ENCODE results near the gene TOX3. TPM values are rescaled to one million over a fixed set of nuclear protein-coding genes. Genes with fewer than 3 reads are reported as not detected.

The TOX3 gene
- total and polyA plus RNA-seq, 2 of the 8 experiments (the other 6 are each of a cell fraction or from before 2014, with no cell fraction given): 16.7 to 31.2 TPM

DNA sequence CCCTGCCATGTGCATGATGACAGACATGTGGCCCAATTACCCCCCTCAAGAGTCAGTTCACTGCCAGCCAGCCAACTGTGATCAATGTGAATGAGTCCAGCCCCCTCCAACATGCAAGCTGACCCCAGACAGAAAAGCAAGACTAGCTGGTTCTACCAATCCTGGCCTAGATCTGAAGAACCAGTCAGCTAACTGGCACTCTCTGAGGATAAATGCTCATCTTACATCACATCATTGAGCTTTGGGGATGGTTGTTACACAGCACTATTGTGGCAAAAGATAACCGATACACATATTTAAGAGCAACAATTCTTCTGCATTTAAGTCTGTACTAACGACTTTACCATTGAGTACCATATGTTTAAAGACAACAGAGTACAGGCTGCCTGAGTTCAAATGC, 106.7 kb downstream of the TOX3 start:
- peaks cover 10 to 73% (median 31%) of the 10 kb centered on the region in 4 experiments for H3K36me3 ChIP-seq (ENCODE audit: control insufficient read depth in 2 of 4, insufficient read depth in 4 of 4, low read length in 3 of 4)
- H3K4me3 ChIP-seq (ENCODE audit: extremely low read depth in 1 of 4, insufficient read depth in 2 of 4, low read depth in 3 of 4, low read length in 4 of 4): no peak overlapping the region
- H2BK15ac ChIP-seq (ENCODE audit: low read length): no peak overlapping the region
- H2BK12ac ChIP-seq (ENCODE audit: low read depth, low read length): no peak overlapping the region
- no peak overlapping the region for H3K23ac ChIP-seq (ENCODE audit: insufficient read length)
- H3K9ac ChIP-seq (replicated peaks in 1 of 4; ENCODE audit: extremely low read depth in 1 of 4, low read depth in 3 of 4, low read length in 3 of 4): no peak overlapping the region
- H2AK5ac ChIP-seq (ENCODE audit: low read depth, low read length): no peak overlapping the region
- H4K91ac ChIP-seq (replicated peaks; ENCODE audit: insufficient read length, low read length): no peak overlapping the region
- no peak overlapping the region for H3K14ac ChIP-seq (ENCODE audit: insufficient read length)
- no peak overlapping the region for H2AFZ ChIP-seq (ENCODE audit: low read length)
- H4K8ac ChIP-seq (ENCODE audit: extremely low read depth, insufficient read depth, low read length): no peak overlapping the region
- ChIA-PET CTCF (ENCODE audit: partially characterized antibody) (interaction anchor here (0.6 kb wide), 1 partner anchor 167 kb away, joined by 3 read pairs; no protein-coding TSS in a partner anchor), POLR2A (ENCODE audit: partially characterized antibody) (no interaction called here)
- no peak overlapping the region for H3K27ac ChIP-seq (ENCODE audit: low read depth, low read length)
- no peak overlapping the region for H2BK5ac ChIP-seq (ENCODE audit: low read depth, low read length)
- peaks cover 0 to 11% (median under 1%) of the 10 kb centered on the region in 4 experiments; a peak in 4 of 7 replicates for H3K4me1 ChIP-seq (replicated peaks in 1 of 4; ENCODE audit: control insufficient read depth in 3 of 4, insufficient read depth in 4 of 4, low read length in 3 of 4)
- H3K56ac ChIP-seq (replicated peaks; ENCODE audit: insufficient read length, low read depth, low read length): no peak overlapping the region
- FAIRE-seq (no peak), DNase-seq (ENCODE audit: low read depth in 1 of 2, low spot score in 2 of 2) (no peak)
- peaks cover 3 to 4% of the 10 kb centered on the region in 2 experiments; a peak in 2 of 4 replicates for H3K9me3 ChIP-seq (ENCODE audit: insufficient read depth in 2 of 2, low read depth in 1 of 2, low read length in 1 of 2)
- H3K79me2 ChIP-seq (ENCODE audit: control insufficient read depth in 1 of 2, insufficient read depth in 2 of 2, low read length in 2 of 2): no peaks in the 10 kb centered on the region
- no peak overlapping the region for H4K5ac ChIP-seq (ENCODE audit: insufficient read length, low read depth, low read length)
- peaks cover 0 to 2% of the 10 kb centered on the region in 2 experiments for H4K20me1 ChIP-seq (replicated peaks in 1 of 2; ENCODE audit: control insufficient read depth in 1 of 2, insufficient read depth in 2 of 2, low read length in 2 of 2)
- 97% methylated on average over 2 of the region's 2 CpGs; no CpG with 5 or more reads in 1 of the 2 experiments for WGBS, 2 experiments (ENCODE audit: extremely low coverage in 1 of 2, insufficient coverage in 1 of 2, insufficient read length in 1 of 2, insufficient replicate concordance in 2 of 2, low coverage in 1 of 2, low lambda C conversion rate in 2 of 2, missing lambda C conversion rate in 1 of 2)
- no peak overlapping the region for H3K4me2 ChIP-seq (ENCODE audit: insufficient read depth in 1 of 2, low read depth in 2 of 2, low read length in 2 of 2)
- H3K79me1 ChIP-seq (ENCODE audit: low read depth, low read length): no peaks in the 10 kb centered on the region
- no peaks in the 10 kb centered on the region for H3K23me2 ChIP-seq (ENCODE audit: low read depth, low read length)
- no peaks in the 10 kb centered on the region for H3K27me3 ChIP-seq (replicated peaks in 1 of 4; ENCODE audit: control insufficient read depth in 3 of 4, extremely low read depth in 1 of 4, insufficient read depth in 3 of 4, low read length in 3 of 4)
- no peak overlapping the region for H3K4ac ChIP-seq (replicated peaks; ENCODE audit: insufficient read length, low read depth, low read length)
- H2BK20ac ChIP-seq (ENCODE audit: low read length): no peak overlapping the region
- no peak overlapping the region for H2BK120ac ChIP-seq (replicated peaks; ENCODE audit: low read depth, low read length)
- no peak overlapping the region for H3K18ac ChIP-seq (ENCODE audit: extremely low read depth, low read length)
- TF ChIP-seq HDAC2 (IDR thresholded peaks at IDR 0.05; ENCODE audit: borderline replicate concordance in 1 of 2, low read depth in 2 of 2, low read length in 2 of 2) (no peak), TBP (IDR thresholded peaks at IDR 0.05; ENCODE audit: low read depth, low read length) (no peak), MAFK (IDR thresholded peaks at IDR 0.05; ENCODE audit: low read depth, low read length) (no peak)

Data from H1 (cell line).